Lung (tissue), 12 donors: ENCODE results near the gene TUBA8. TPM values are rescaled to one million over a fixed set of nuclear protein-coding genes. Genes with fewer than 3 reads are reported as not detected.
"Not testable (repeated sequence)": the region's sequence is repeated elsewhere in the genome, so short reads cannot be mapped to it uniquely, and the experiment has no call there.

Experiments
- ATAC-seq: fragments of 200-7000 bp; cut with Tn5 transposase; one replicate; pipeline ENCODE4 v1.9.1; 2020; ENCODE audit warnings: moderate number of reproducible peaks; ENCODE audit not compliant: insufficient read depth, low FRiP score
- DNase-seq, 3 donors: peaks; one replicate each; pipeline ENCODE4 v3.0.0-alpha.2; 2013 to 2017
- H3K27ac ChIP-seq, 2 donors: one replicate each; pipeline ENCODE4 v1.5.1; 2013; ENCODE audit warnings: mild to moderate bottlenecking in 2 of 2, moderate library complexity in 2 of 2, control low read depth in 1 of 2, inconsistent platforms in 1 of 2, low read depth in 1 of 2, low read length in 1 of 2
- H3K27me3 ChIP-seq, 3 donors: one replicate each; pipeline ENCODE4 v1.5.1; 2013; ENCODE audit warnings: low read length in 2 of 3; ENCODE audit not compliant: control insufficient read depth in 3 of 3, insufficient read depth in 3 of 3
- H3K36me3 ChIP-seq, 4 donors: one replicate each; pipeline ENCODE4 v1.5.1; 2013; ENCODE audit warnings: low read length in 4 of 4, mild to moderate bottlenecking in 1 of 4, moderate library complexity in 1 of 4; ENCODE audit not compliant: control insufficient read depth in 4 of 4, insufficient read depth in 4 of 4
- H3K4me1 ChIP-seq, 5 donors: one replicate each; pipeline ENCODE4 v1.5.1; 2013; ENCODE audit warnings: low read length in 5 of 5, mild to moderate bottlenecking in 2 of 5, moderate library complexity in 1 of 5; ENCODE audit not compliant: control insufficient read depth in 5 of 5, insufficient read depth in 5 of 5
- H3K4me3 ChIP-seq: one replicate; pipeline ENCODE4 v1.5.1; 2013; ENCODE audit warnings: mild to moderate bottlenecking, control low read depth, moderate library complexity
- H3K9ac ChIP-seq, 2 donors: one replicate each; pipeline ENCODE4 v1.5.1; 2013; ENCODE audit warnings: low read length in 2 of 2, control low read depth in 1 of 2; ENCODE audit not compliant: insufficient read depth in 1 of 2
- H3K9me3 ChIP-seq, 4 donors: one replicate each; pipeline ENCODE4 v1.5.1; 2013; ENCODE audit warnings: low read length in 3 of 4, mild to moderate bottlenecking in 1 of 4, moderate library complexity in 1 of 4; ENCODE audit not compliant: control insufficient read depth in 4 of 4, insufficient read depth in 3 of 4
- WGBS, 2 donors: extraction: QIAGEN DNeasy Blood & Tissue Kit; methylation state at CpG; one replicate each; pipeline ENCODE4 v1.1.7; 2013; 5-methylcytosine and 5-hydroxymethylcytosine counted together
- polyA plus RNA-seq, 2 donors: library from polyadenylated mRNA; stranded (reverse); fragments of 200-250 nt; gene quantifications; one replicate each; pipeline ENCODE4 v1.2.1, GENCODE V29; 2013
- total RNA-seq, 2 donors: library from RNA; depleted of rRNA in 1 of 2; stranded (reverse); fragments of >200 nt in 1 of 2; gene quantifications; one replicate each; pipeline ENCODE4 v1.2.1, GENCODE V29; 2014 to 2021
- TF ChIP-seq, protein P1 (sequence below): IDR thresholded peaks from 2 replicates; pipeline ENCODE4 v1.5.1; 2012; ENCODE audit warnings: mild to moderate bottlenecking; ENCODE audit errors: control extremely low read depth, extremely low read depth
- donor health status: control.
- donor health status: control.
- donor health status: Bipolar disorder and iron deficiency.
- donor health status: healthy.
- donor health status: DM: yes; HTN: yes; CAD: no.

Gene TUBA8
- total and polyA plus RNA-seq, 4 donors, result 0.17 to 2.1 (median 1.5) TPM

DNA sequence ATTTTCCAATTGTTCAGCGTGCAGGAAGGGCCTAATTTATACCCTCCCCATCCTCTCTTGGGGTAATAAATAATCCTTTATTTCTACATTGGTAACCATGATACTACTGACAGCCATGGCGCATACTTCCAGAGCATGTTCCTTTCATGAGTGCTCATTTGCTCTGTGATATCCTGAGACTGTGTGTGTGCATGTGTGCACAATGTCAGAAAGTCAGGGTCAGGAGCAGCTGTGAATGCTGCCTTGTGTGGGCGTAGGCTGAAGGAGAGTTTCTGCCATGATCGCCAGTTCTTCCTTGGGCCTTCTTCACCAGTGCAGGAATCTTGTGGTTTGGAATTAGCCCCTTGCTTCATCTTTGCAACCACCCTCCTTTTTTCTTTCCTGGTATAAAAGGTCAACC, 10.2 kb downstream of the TUBA8 start:
- no peak overlapping the region for H3K9ac ChIP-seq
- DNase-seq, result no peak
- WGBS, 2 donors, result 96 to 97% methylated on average over 4 of the region's 4 CpGs
- TF ChIP-seq, protein P1, sequence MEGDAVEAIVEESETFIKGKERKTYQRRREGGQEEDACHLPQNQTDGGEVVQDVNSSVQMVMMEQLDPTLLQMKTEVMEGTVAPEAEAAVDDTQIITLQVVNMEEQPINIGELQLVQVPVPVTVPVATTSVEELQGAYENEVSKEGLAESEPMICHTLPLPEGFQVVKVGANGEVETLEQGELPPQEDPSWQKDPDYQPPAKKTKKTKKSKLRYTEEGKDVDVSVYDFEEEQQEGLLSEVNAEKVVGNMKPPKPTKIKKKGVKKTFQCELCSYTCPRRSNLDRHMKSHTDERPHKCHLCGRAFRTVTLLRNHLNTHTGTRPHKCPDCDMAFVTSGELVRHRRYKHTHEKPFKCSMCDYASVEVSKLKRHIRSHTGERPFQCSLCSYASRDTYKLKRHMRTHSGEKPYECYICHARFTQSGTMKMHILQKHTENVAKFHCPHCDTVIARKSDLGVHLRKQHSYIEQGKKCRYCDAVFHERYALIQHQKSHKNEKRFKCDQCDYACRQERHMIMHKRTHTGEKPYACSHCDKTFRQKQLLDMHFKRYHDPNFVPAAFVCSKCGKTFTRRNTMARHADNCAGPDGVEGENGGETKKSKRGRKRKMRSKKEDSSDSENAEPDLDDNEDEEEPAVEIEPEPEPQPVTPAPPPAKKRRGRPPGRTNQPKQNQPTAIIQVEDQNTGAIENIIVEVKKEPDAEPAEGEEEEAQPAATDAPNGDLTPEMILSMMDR, result no peak
- no peak for ATAC-seq
- H3K4me1 ChIP-seq, result no peaks in the 10 kb centered on the region
- no peaks in the 10 kb centered on the region for H3K27me3 ChIP-seq
- no peak overlapping the region for H3K27ac ChIP-seq
- H3K4me3 ChIP-seq, result no peak overlapping the region
- H3K9me3 ChIP-seq, result no peaks in the 10 kb centered on the region
- peaks cover 0 to 2% (median 0%) of the 10 kb centered on the region in 4 donors for H3K36me3 ChIP-seq

GRCh38 chr22:18121506-18121905, 10.9 kb downstream of the TUBA8 start:
- Histone ChIP-seq H3K4me1 (no peaks in the 10 kb centered on the region), H3K36me3 (peaks cover 0 to 3% (median 0%) of the 10 kb centered on the region in 4 donors), H3K4me3 (no peak overlapping the region), H3K27me3 (no peaks in the 10 kb centered on the region), H3K9ac (no peak overlapping the region), H3K9me3 (no peaks in the 10 kb centered on the region), H3K27ac (no peak overlapping the region)
- TF ChIP-seq, protein P1, result no peak
- ATAC-seq, result no peak
- 92 to 93% methylated on average over 13 of the region's 13 CpGs for WGBS, 2 donors
- no peak for DNase-seq

- H3K9ac ChIP-seq, result no peak overlapping the region
- no peak overlapping the region for H3K27ac ChIP-seq
- H3K36me3 ChIP-seq, result peaks cover 0 to 4% (median 1%) of the 10 kb centered on the region in 4 donors
- WGBS, 2 donors, result 88 to 92% methylated on average over 5 of the region's 5 CpGs
- H3K4me1 ChIP-seq, result no peaks in the 10 kb centered on the region
- H3K4me3 ChIP-seq, result no peak overlapping the region
- no peaks in the 10 kb centered on the region for H3K27me3 ChIP-seq
- DNase-seq, result no peak
- TF ChIP-seq, protein P1, result no peak
- H3K9me3 ChIP-seq, result no peaks in the 10 kb centered on the region
- ATAC-seq, result no peak
These were observed 11.4 kb downstream of the TUBA8 start for GRCh38 chr22:18121954-18122554.

DNA sequence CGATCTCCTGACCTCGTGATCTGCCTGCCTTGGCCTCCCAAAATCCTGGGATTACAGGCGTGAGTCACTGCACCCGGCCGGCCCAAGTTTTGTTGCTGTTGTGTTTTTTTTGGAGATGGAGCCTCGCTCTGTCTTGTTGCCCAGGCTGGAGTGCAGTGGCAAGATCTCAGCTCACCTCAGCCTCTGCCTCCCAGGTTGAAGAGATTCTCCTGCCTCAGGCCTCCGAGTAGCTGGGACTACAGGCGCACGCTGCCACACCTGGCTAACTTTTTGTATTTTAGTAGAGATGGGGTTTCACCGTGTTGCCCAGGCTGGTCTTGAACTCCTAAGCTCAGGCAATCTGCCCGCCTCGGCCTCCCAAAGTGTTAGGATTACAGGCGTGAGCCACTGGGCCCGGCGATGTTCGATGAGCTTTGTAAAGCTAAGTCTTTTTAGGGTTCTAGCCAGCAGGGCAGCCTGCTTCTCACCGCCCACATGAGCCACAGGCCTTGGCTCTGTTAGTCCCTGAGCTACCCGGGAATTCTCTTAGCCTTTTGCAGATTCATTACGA, 12.9 kb downstream of the TUBA8 start:
- not testable (repeated sequence) for DNase-seq, ATAC-seq
- 96 to 98% methylated on average over 19 of the region's 19 CpGs for WGBS, 2 donors

More for the DNA sequence above, 12.9 kb downstream of the TUBA8 start:
- H3K4me3 ChIP-seq, H3K27me3 ChIP-seq, H3K9me3 ChIP-seq, H3K36me3 ChIP-seq, H3K4me1 ChIP-seq, H3K27ac ChIP-seq, H3K9ac ChIP-seq: not testable (repeated sequence)
